NB4 (cell line): ENCODE measurements around the gene MAML2.

Source experiments
- DNase-seq: peaks from one replicate; pipeline ENCODE4 v3.0.0; 2010; ENCODE audit warnings: low read depth
- H3K4me3 ChIP-seq: one replicate; pipeline ENCODE4 v1.5.1; 2011; ENCODE audit warnings: mild to moderate bottlenecking, low read depth, low read length, moderate library complexity
- CTCF ChIP-seq: IDR thresholded peaks from one replicate; pipeline ENCODE4 v1.5.1; 2012; ENCODE audit warnings: low read depth, low read length
- MAX ChIP-seq: IDR thresholded peaks from 2 replicates; pipeline ENCODE4 v1.6.1; 2011; ENCODE audit warnings: low read depth, low read length
- MYC ChIP-seq: IDR thresholded peaks from 2 replicates; pipeline ENCODE4 v1.6.1; 2011; ENCODE audit warnings: low read depth, low read length
- POLR2A ChIP-seq: IDR thresholded peaks from 2 replicates; pipeline ENCODE4 v1.6.1; 2011; ENCODE audit warnings: mild to moderate bottlenecking; ENCODE audit not compliant: insufficient read length; ENCODE audit errors: extremely low read depth

The MAML2 gene

GRCh38 chr11:96126917-96127595, 215.9 kb downstream of the MAML2 start:
- DNase-seq: no peak
- TF ChIP-seq MYC: no peak
- TF ChIP-seq CTCF: no peak
- TF ChIP-seq MAX: no peak
- TF ChIP-seq POLR2A: no peak
- H3K4me3 ChIP-seq: no peak overlapping the region

- no peak overlapping the region for H3K4me3 ChIP-seq
- peak; percentile 20 for DNase-seq
- TF ChIP-seq MYC (no peak), CTCF (no peak), MAX (no peak), POLR2A (no peak)
Measured at GRCh38 chr11:96125400-96125799, 217.6 kb downstream of the MAML2 start.

- TF ChIP-seq MAX: no peak
- no peak for TF ChIP-seq MYC
- no peak for TF ChIP-seq CTCF
- no peak for TF ChIP-seq POLR2A
- peak; percentile 35 for DNase-seq
- H3K4me3 ChIP-seq: no peak overlapping the region
Measured at GRCh38 chr11:96124155-96124554, 218.8 kb downstream of the MAML2 start.

GRCh38 chr11:96123301-96123700, 219.7 kb downstream of the MAML2 start:
- TF ChIP-seq MAX: no peak
- TF ChIP-seq POLR2A: no peak
- no peak overlapping the region for H3K4me3 ChIP-seq
- no peak for DNase-seq

GRCh38 chr11:96122601-96123074, 220.4 kb downstream of the MAML2 start:
- H3K4me3 ChIP-seq: no peak overlapping the region
- no peak for TF ChIP-seq POLR2A
- no peak for TF ChIP-seq MAX
- TF ChIP-seq CTCF: no peak
- no peak for TF ChIP-seq MYC
- no peak for DNase-seq

- H3K4me3 ChIP-seq: no peak overlapping the region
- no peak for TF ChIP-seq MAX
- no peak for TF ChIP-seq MYC
- no peak for TF ChIP-seq CTCF
- DNase-seq: no peak
Measured at GRCh38 chr11:96119211-96119610, 223.8 kb downstream of the MAML2 start.
